HepG2 (cell line): ENCODE data around the gene HOXA7.

Experiments
- CBX2 ChIP-seq, 2 experiments: fragments of 200-600 bp in 1 of 2; sonication (generic); formaldehyde crosslinking in 1 of 2; IDR thresholded peaks; 2 replicates each; pipeline versions ENCODE4 v1.7.0 to v1.8.1; 2018 to 2022; ENCODE audit warnings: low read depth in 2 of 2, low read length in 1 of 2, mild to moderate bottlenecking in 1 of 2, missing genetic modification reagents in 1 of 2
- CHCHD3 ChIP-seq: sonication (generic); formaldehyde crosslinking; IDR thresholded peaks from 2 replicates; pipeline ENCODE4 v1.8.0; 2022; ENCODE audit warnings: mild to moderate bottlenecking, missing genetic modification reagents, moderate library complexity
- PPARG ChIP-seq: conservative IDR thresholded peaks from 2 replicates; pipeline ENCODE4 v1.6.1; 2016; ENCODE audit warnings: missing biosample characterization, missing genetic modification reagents
- RFXAP ChIP-seq: sonication (generic); formaldehyde crosslinking; IDR thresholded peaks from 2 replicates; pipeline ENCODE4 v1.4.0; 2020; ENCODE audit warnings: missing genetic modification reagents, borderline replicate concordance
- SETDB1 ChIP-seq: sonication (generic); formaldehyde crosslinking; IDR thresholded peaks from 2 replicates; pipeline ENCODE4 v1.5.1; 2020; ENCODE audit warnings: missing genetic modification reagents, mild to moderate bottlenecking, borderline replicate concordance
- TF ChIP-seq, protein P1 (sequence below): sonication (generic); formaldehyde crosslinking; IDR thresholded peaks from 2 replicates; pipeline ENCODE4 v1.5.0; 2020; ENCODE audit warnings: mild to moderate bottlenecking, missing genetic modification reagents, moderate library complexity
- TF ChIP-seq, protein P2 (sequence below), 2 experiments: sonication (generic) in 1 of 2; formaldehyde crosslinking in 1 of 2; IDR thresholded peaks; 2 replicates each; pipeline versions ENCODE4 v1.6.1 to v1.9.0; 2014 to 2022; ENCODE audit warnings: antibody characterized with exemption in 1 of 2, borderline replicate concordance in 1 of 2, inconsistent platforms in 1 of 2, low read depth in 1 of 2, missing genetic modification reagents in 1 of 2
- TF ChIP-seq, protein P3 (sequence below): sonication (generic); formaldehyde crosslinking; IDR thresholded peaks from 2 replicates; pipeline ENCODE4 v1.4.0; 2020; ENCODE audit warnings: missing genetic modification reagents, borderline replicate concordance

DNA sequence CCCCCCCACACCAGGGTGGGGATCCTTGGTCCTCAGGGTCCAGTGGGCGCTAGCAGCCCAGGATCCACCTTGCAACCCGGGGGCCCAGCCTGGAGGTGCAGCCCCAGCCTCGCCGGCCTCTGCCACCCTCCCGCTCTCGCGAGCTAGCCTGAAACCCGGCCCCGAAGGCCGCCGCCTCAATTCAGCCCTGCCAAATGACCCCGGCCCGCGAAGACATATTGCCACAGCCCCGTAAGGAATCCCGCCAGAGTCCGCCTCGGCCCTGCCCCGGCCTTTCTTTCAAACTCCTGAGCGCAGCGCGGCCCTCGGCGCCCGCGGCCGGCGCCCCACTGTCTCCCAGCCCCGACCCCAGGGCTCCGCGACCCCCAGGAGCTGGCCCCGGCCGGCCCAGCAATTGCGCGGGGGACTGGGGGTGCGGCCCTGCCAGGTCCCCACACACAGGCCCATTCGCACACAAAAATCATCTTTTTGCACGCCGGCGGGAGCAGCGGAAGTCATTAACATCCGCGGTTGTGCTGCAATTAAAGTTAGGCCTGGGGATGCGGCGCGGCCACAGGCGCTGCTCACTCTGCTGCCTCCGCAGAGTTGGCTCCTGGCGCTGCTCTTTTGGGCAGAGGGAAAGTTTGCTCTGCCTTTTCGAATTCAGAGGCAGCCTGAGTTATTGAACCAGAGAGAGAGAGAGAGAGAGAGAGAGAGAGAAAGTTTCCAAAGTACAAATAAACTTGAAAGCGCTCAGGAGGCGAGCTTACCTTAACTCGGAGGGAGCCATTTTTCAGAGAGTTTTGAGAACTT, 16.9 kb downstream of the HOXA7 start:
- no peak for TF ChIP-seq PPARG (CRISPR knock-in tag)
- no peak for TF ChIP-seq CBX2 (IDR thresholded peaks at IDR 0.05; ENCODE audit: low read depth, low read length)
- TF ChIP-seq CBX2 (CRISPR knock-in tag; IDR thresholded peaks at IDR 0.05; ENCODE audit: low read depth), result no peak
- TF ChIP-seq, protein P1, sequence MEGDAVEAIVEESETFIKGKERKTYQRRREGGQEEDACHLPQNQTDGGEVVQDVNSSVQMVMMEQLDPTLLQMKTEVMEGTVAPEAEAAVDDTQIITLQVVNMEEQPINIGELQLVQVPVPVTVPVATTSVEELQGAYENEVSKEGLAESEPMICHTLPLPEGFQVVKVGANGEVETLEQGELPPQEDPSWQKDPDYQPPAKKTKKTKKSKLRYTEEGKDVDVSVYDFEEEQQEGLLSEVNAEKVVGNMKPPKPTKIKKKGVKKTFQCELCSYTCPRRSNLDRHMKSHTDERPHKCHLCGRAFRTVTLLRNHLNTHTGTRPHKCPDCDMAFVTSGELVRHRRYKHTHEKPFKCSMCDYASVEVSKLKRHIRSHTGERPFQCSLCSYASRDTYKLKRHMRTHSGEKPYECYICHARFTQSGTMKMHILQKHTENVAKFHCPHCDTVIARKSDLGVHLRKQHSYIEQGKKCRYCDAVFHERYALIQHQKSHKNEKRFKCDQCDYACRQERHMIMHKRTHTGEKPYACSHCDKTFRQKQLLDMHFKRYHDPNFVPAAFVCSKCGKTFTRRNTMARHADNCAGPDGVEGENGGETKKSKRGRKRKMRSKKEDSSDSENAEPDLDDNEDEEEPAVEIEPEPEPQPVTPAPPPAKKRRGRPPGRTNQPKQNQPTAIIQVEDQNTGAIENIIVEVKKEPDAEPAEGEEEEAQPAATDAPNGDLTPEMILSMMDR (CRISPR knock-in tag), result no peak
- no peak for TF ChIP-seq RFXAP
- TF ChIP-seq CHCHD3 (CRISPR knock-in tag), result no peak
- no peak for TF ChIP-seq SETDB1 (CRISPR knock-in tag)
- TF ChIP-seq, protein P2, sequence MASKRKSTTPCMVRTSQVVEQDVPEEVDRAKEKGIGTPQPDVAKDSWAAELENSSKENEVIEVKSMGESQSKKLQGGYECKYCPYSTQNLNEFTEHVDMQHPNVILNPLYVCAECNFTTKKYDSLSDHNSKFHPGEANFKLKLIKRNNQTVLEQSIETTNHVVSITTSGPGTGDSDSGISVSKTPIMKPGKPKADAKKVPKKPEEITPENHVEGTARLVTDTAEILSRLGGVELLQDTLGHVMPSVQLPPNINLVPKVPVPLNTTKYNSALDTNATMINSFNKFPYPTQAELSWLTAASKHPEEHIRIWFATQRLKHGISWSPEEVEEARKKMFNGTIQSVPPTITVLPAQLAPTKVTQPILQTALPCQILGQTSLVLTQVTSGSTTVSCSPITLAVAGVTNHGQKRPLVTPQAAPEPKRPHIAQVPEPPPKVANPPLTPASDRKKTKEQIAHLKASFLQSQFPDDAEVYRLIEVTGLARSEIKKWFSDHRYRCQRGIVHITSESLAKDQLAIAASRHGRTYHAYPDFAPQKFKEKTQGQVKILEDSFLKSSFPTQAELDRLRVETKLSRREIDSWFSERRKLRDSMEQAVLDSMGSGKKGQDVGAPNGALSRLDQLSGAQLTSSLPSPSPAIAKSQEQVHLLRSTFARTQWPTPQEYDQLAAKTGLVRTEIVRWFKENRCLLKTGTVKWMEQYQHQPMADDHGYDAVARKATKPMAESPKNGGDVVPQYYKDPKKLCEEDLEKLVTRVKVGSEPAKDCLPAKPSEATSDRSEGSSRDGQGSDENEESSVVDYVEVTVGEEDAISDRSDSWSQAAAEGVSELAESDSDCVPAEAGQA (IDR thresholded peaks at IDR 0.05; ENCODE audit: low read depth), result no peak
- TF ChIP-seq, protein P2 (CRISPR knock-in tag; IDR thresholded peaks at IDR 0.05; ENCODE audit: borderline replicate concordance), result no peak
- TF ChIP-seq, protein P3, sequence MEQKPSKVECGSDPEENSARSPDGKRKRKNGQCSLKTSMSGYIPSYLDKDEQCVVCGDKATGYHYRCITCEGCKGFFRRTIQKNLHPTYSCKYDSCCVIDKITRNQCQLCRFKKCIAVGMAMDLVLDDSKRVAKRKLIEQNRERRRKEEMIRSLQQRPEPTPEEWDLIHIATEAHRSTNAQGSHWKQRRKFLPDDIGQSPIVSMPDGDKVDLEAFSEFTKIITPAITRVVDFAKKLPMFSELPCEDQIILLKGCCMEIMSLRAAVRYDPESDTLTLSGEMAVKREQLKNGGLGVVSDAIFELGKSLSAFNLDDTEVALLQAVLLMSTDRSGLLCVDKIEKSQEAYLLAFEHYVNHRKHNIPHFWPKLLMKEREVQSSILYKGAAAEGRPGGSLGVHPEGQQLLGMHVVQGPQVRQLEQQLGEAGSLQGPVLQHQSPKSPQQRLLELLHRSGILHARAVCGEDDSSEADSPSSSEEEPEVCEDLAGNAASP (CRISPR knock-in tag), result no peak
